ENCODE measurements around the gene GCLM. TPM values are rescaled to one million over a fixed set of nuclear protein-coding genes. Genes with fewer than 3 reads are reported as not detected.

Gene GCLM
- polyA plus RNA-seq, 2 of the 4 experiments (the other 2 are of a cell fraction), result 100 to 163 TPM

DNA sequence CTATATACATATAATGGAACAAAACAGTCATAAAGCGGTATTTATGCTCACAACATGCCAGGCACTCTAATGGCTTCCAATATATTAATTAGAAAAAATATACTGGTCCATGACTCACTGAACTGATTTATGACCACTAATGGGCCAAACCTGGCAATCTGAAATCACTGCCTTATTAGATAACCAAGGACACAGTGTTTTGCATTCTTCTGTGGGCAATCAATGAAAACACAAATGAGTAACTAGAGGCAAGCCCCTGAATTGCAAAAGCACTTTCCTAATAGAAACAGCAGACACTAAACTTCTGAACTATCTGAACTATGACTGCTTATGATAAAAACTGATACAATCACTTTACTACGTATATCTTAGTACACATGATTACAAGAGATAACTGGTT is 3.5 kb downstream of the GCLM start:
- no peak for DNase-seq (ENCODE audit: low read depth in 1 of 2, low spot score in 1 of 2)
- POLR2A ChIA-PET, result no interaction called here
- ATAC-seq, result no peak
- no peak for FAIRE-seq
- H3K27ac ChIP-seq, result peak overlapping the region; percentile 6 to 38; a peak in 2 of 6 replicates
- H3K9me3 ChIP-seq, result 0 out of 3 replicates have a peak, but pooled peaks cover 1% of the 10 kb centered on the region
- H3K4me1 ChIP-seq, result peaks cover 42% of the 10 kb centered on the region
- CTCF ChIA-PET, result no interaction called here
- H3K4me3 ChIP-seq, result peak overlapping the region; percentile 92
- peak overlapping the region; percentile 91 for H3K4me2 ChIP-seq
- TF ChIP-seq CHD4 (IDR thresholded peaks at IDR 0.05; ENCODE audit: borderline replicate concordance), result no peak
- WGBS (ENCODE audit: missing lambda C conversion rate), result 28% methylated on average over 2 of the region's 2 CpGs

DNA sequence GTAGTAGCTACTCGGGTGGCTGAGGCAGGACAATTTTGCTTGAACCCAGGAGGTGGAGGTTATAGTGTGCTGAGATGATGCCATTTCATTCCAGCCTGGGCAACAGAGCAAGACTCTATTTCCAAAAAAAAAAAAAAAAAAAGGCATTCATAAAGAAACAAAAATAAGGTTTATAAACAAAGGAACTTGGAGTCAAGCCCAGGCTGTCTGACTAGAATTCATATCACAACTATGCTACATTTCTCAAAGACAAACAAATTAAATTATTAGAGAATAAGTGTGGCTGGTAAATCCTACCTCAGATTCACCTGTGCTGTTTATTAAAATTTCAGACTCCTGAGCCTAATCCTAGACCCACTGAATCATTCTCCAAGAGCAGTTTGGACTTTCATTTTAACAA is 4.2 kb downstream of the GCLM start:
- DNase-seq (ENCODE audit: low read depth in 1 of 2, low spot score in 1 of 2) (no peak), ATAC-seq (no peak), FAIRE-seq (no peak)
- POLR2A ChIA-PET, result no interaction called here
- Histone ChIP-seq H3K4me1 (peaks cover 43% of the 10 kb centered on the region), H3K4me3 (peak overlapping the region; percentile 92), H3K9me3 (no peaks in the 10 kb centered on the region), H3K27ac (peak overlapping the region; percentile 8 to 59; a peak in 2 of 6 replicates), H3K4me2 (peak overlapping the region; percentile 91)
- CTCF ChIA-PET, result interaction anchor here (0.7 kb wide), 1 partner anchor 89 kb away, joined by 3 read pairs; no protein-coding TSS in a partner anchor
- WGBS (ENCODE audit: missing lambda C conversion rate), result 20% methylated on average over 1 of the region's 1 CpG
- TF ChIP-seq, protein P1, sequence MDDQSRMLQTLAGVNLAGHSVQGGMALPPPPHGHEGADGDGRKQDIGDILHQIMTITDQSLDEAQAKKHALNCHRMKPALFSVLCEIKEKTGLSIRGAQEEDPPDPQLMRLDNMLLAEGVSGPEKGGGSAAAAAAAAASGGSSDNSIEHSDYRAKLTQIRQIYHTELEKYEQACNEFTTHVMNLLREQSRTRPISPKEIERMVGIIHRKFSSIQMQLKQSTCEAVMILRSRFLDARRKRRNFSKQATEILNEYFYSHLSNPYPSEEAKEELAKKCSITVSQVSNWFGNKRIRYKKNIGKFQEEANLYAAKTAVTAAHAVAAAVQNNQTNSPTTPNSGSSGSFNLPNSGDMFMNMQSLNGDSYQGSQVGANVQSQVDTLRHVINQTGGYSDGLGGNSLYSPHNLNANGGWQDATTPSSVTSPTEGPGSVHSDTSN (IDR thresholded peaks at IDR 0.05), result no peak
- no peak for TF ChIP-seq CHD4 (IDR thresholded peaks at IDR 0.05; ENCODE audit: borderline replicate concordance)
- TF ChIP-seq CBX8 (IDR thresholded peaks at IDR 0.05), result no peak
- TF ChIP-seq RARB (CRISPR knock-in tag; IDR thresholded peaks at IDR 0.05), result no peak
- TF ChIP-seq GATA3 (IDR thresholded peaks at IDR 0.05; ENCODE audit: borderline replicate concordance), result no peak
- no peak for TF ChIP-seq RNF2 (IDR thresholded peaks at IDR 0.05; ENCODE audit: borderline replicate concordance, low read depth)
- no peak for TF ChIP-seq JUNB (IDR thresholded peaks at IDR 0.05)
- TF ChIP-seq, protein P2, sequence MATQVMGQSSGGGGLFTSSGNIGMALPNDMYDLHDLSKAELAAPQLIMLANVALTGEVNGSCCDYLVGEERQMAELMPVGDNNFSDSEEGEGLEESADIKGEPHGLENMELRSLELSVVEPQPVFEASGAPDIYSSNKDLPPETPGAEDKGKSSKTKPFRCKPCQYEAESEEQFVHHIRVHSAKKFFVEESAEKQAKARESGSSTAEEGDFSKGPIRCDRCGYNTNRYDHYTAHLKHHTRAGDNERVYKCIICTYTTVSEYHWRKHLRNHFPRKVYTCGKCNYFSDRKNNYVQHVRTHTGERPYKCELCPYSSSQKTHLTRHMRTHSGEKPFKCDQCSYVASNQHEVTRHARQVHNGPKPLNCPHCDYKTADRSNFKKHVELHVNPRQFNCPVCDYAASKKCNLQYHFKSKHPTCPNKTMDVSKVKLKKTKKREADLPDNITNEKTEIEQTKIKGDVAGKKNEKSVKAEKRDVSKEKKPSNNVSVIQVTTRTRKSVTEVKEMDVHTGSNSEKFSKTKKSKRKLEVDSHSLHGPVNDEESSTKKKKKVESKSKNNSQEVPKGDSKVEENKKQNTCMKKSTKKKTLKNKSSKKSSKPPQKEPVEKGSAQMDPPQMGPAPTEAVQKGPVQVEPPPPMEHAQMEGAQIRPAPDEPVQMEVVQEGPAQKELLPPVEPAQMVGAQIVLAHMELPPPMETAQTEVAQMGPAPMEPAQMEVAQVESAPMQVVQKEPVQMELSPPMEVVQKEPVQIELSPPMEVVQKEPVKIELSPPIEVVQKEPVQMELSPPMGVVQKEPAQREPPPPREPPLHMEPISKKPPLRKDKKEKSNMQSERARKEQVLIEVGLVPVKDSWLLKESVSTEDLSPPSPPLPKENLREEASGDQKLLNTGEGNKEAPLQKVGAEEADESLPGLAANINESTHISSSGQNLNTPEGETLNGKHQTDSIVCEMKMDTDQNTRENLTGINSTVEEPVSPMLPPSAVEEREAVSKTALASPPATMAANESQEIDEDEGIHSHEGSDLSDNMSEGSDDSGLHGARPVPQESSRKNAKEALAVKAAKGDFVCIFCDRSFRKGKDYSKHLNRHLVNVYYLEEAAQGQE (IDR thresholded peaks at IDR 0.05), result no peak
- TF ChIP-seq, protein P3, sequence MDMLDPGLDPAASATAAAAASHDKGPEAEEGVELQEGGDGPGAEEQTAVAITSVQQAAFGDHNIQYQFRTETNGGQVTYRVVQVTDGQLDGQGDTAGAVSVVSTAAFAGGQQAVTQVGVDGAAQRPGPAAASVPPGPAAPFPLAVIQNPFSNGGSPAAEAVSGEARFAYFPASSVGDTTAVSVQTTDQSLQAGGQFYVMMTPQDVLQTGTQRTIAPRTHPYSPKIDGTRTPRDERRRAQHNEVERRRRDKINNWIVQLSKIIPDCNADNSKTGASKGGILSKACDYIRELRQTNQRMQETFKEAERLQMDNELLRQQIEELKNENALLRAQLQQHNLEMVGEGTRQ (IDR thresholded peaks at IDR 0.05), result no peak
- TF ChIP-seq MYC (IDR thresholded peaks at IDR 0.05; ENCODE audit: borderline replicate concordance, low read length), result no peak
- TF ChIP-seq JUN (IDR thresholded peaks at IDR 0.05), result no peak
- no peak for TF ChIP-seq POLR2AphosphoS2 (conservative IDR thresholded peaks at IDR 0.05; ENCODE audit: low read length)
- TF ChIP-seq HEYL (CRISPR knock-in tag; IDR thresholded peaks at IDR 0.05), result no peak
- TF ChIP-seq EHMT2 (IDR thresholded peaks at IDR 0.05; ENCODE audit: low read depth), result no peak
- no peak for TF ChIP-seq NPAS2 (CRISPR knock-in tag; IDR thresholded peaks at IDR 0.05; ENCODE audit: borderline replicate concordance)
- no peak for TF ChIP-seq CHD2 (IDR thresholded peaks at IDR 0.05; ENCODE audit: low read length, partially characterized antibody)
- TF ChIP-seq, protein P4, sequence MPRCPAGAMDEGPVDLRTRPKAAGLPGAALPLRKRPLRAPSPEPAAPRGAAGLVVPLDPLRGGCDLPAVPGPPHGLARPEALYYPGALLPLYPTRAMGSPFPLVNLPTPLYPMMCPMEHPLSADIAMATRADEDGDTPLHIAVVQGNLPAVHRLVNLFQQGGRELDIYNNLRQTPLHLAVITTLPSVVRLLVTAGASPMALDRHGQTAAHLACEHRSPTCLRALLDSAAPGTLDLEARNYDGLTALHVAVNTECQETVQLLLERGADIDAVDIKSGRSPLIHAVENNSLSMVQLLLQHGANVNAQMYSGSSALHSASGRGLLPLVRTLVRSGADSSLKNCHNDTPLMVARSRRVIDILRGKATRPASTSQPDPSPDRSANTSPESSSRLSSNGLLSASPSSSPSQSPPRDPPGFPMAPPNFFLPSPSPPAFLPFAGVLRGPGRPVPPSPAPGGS (IDR thresholded peaks at IDR 0.05), result no peak
- TF ChIP-seq HOXB5 (CRISPR knock-in tag; IDR thresholded peaks at IDR 0.05), result no peak
- no peak for TF ChIP-seq ZFP36 (IDR thresholded peaks at IDR 0.05; ENCODE audit: borderline replicate concordance, partially characterized antibody)
- no peak for TF ChIP-seq CEBPB (IDR thresholded peaks at IDR 0.05)

Measured in A549 (cell line).